Keratinocyte (primary cell): ENCODE data around the gene LGALS16. TPM values are rescaled to one million over a fixed set of nuclear protein-coding genes. Genes with fewer than 3 reads are reported as not detected.

Source experiments
- DNase-seq: peaks from one replicate; pipeline ENCODE4 v3.0.0-alpha.2; 2011; ENCODE audit warnings: low read depth, missing footprints, low spot score
- FAIRE-seq: peaks from 2 replicates; lab custom pipeline; 2011; peaks lifted over from hg19 to GRCh38; lab: Jason Lieb, UNC
- H2AFZ ChIP-seq: 2 replicates; pipeline ENCODE4 v1.6.0; 2012; ENCODE audit warnings: low read length, control low read depth, inconsistent platforms; ENCODE audit not compliant: control insufficient read depth
- H3K27ac ChIP-seq: 2 replicates; pipeline ENCODE4 v1.5.1; 2011; ENCODE audit warnings: low read length; ENCODE audit not compliant: control insufficient read depth, insufficient read depth
- H3K27me3 ChIP-seq: 3 replicates; pipeline ENCODE4 v1.6.0; 2011; ENCODE audit warnings: low read length; ENCODE audit not compliant: control insufficient read depth, insufficient read depth; ENCODE audit errors: extremely low read depth
- H3K36me3 ChIP-seq, 2 experiments: 2 replicates in 1 of 2; 3 replicates in 1 of 2; pipeline ENCODE4 v1.5.1; 2011; ENCODE audit warnings: low read length in 2 of 2, mild to moderate bottlenecking in 1 of 2; ENCODE audit not compliant: control insufficient read depth in 2 of 2, insufficient read depth in 2 of 2; ENCODE audit errors: extremely low read depth in 1 of 2
- H3K4me1 ChIP-seq: 3 replicates; pipeline ENCODE4 v1.5.1; 2011; ENCODE audit warnings: low read length; ENCODE audit not compliant: control insufficient read depth, insufficient read depth; ENCODE audit errors: extremely low read depth
- H3K4me2 ChIP-seq: 3 replicates; pipeline ENCODE4 v1.6.0; 2011; ENCODE audit warnings: low read depth, low read length; ENCODE audit not compliant: control insufficient read depth, insufficient read depth; ENCODE audit errors: extremely low read depth
- H3K4me3 ChIP-seq, 3 experiments: fragments of 200-600 bp in 1 of 3; sonication (generic) in 1 of 3; 2 replicates in 2 of 3; 3 replicates in 1 of 3; pipeline ENCODE4 v1.5.1; 2011 to 2016; ENCODE audit warnings: low read length in 3 of 3, mild to moderate bottlenecking in 3 of 3, control low read depth in 2 of 3, inconsistent platforms in 1 of 3, low read depth in 1 of 3, mixed read lengths in 1 of 3, mixed run types in 1 of 3, moderate library complexity in 1 of 3; ENCODE audit not compliant: control insufficient read depth in 2 of 3, insufficient read depth in 2 of 3; ENCODE audit errors: extremely low read depth in 1 of 3
- H3K79me2 ChIP-seq: 2 replicates; pipeline ENCODE4 v1.6.0; 2012; ENCODE audit warnings: low read length; ENCODE audit not compliant: control insufficient read depth, insufficient read depth
- H3K9ac ChIP-seq: 3 replicates; pipeline ENCODE4 v1.6.0; 2011; ENCODE audit warnings: low read length; ENCODE audit not compliant: control insufficient read depth, insufficient read depth; ENCODE audit errors: extremely low read depth
- H3K9me1 ChIP-seq: 3 replicates; pipeline ENCODE4 v1.6.0; 2011; ENCODE audit warnings: low read length; ENCODE audit not compliant: control insufficient read depth, insufficient read depth; ENCODE audit errors: extremely low read depth
- H3K9me3 ChIP-seq: 2 replicates; pipeline ENCODE4 v1.5.1; 2012; ENCODE audit warnings: low read depth, low read length; ENCODE audit not compliant: control insufficient read depth
- H4K20me1 ChIP-seq: 3 replicates; pipeline ENCODE4 v1.6.0; 2011; ENCODE audit warnings: low read length; ENCODE audit not compliant: control insufficient read depth, insufficient read depth; ENCODE audit errors: extremely low read depth
- CTCF ChIP-seq, 3 experiments: IDR thresholded peaks in 1 of 3; conservative IDR thresholded peaks in 1 of 3; optimal IDR thresholded peaks in 1 of 3; 2 replicates in 2 of 3; 3 replicates in 1 of 3; pipeline versions ENCODE3 to v1.5.1; 2011; ENCODE audit warnings: low read length in 3 of 3, mild to moderate bottlenecking in 3 of 3, moderate library complexity in 2 of 3, control low read depth in 1 of 3, inconsistent platforms in 1 of 3; ENCODE audit not compliant: insufficient read depth in 2 of 3; ENCODE audit errors: extremely low read depth in 1 of 3
- EZH2 ChIP-seq: IDR thresholded peaks from one replicate; pipeline ENCODE4 v1.6.1; 2012; ENCODE audit warnings: inconsistent platforms, mild to moderate bottlenecking, low read length, moderate library complexity
- dilution Hi-C: fragments of 300-500 bp; cut with MboI; formaldehyde crosslinking; loops from one replicate; pipeline ENCODE4 v1.7.0; 2020; ENCODE audit warnings: low sequenced_read_pairs; ENCODE audit not compliant: extremely low pct_ligation_motif_present
- polyA plus RNA-seq, 5 experiments: library from polyadenylated mRNA; depleted of rRNA in 3 of 5; stranded (reverse) in 3 of 5; stranded (forward) in 1 of 5; unstranded in 1 of 5; fragments of >200 nt; gene quantifications; 1 replicate in 1 of 5; 2 replicates in 3 of 5; 3 replicates in 1 of 5; pipeline versions ENCODE4 v1.2.1 to v1.2.3, GENCODE V29; 2011 to 2012; ENCODE audit warnings: missing spikeins in 2 of 5, low read depth in 1 of 5, low replicate concordance in 1 of 5

LGALS16 gene
- polyA plus RNA-seq, 1 donor (not counting 4 experiments of a cell fraction or from before 2014, with no cell fraction given) = not detected

GRCh38 chr19:39647918-39648317 lies 7.8 kb upstream of the LGALS16 start:
- Histone ChIP-seq H3K4me3 (no peak overlapping the region), H3K4me1 (no peaks in the 10 kb centered on the region), H3K9ac (no peak overlapping the region), H3K9me3 (no peaks in the 10 kb centered on the region), H3K27ac (no peak overlapping the region), H3K27me3 (no peaks in the 10 kb centered on the region), H3K36me3 (no peaks in the 10 kb centered on the region), H3K9me1 (no peaks in the 10 kb centered on the region), H2AFZ (no peak overlapping the region), H3K4me2 (no peak overlapping the region), H3K79me2 (no peaks in the 10 kb centered on the region), H4K20me1 (no peaks in the 10 kb centered on the region)
- dilution Hi-C loops = no loop called here
- no peak for TF ChIP-seq CTCF (optimal IDR thresholded peaks at IDR 0.05 in 1 of 3, IDR thresholded peaks at IDR 0.05 in 1 of 3, conservative IDR thresholded peaks at IDR 0.05 in 1 of 3; ENCODE audit: extremely low read depth in 1 of 3, insufficient read depth in 2 of 3, low read length in 3 of 3)
- TF ChIP-seq EZH2 = no peak
- DNase-seq = no peak
- FAIRE-seq = no peak

- Histone ChIP-seq H4K20me1 (no peaks in the 10 kb centered on the region), H3K9ac (no peak overlapping the region), H3K4me1 (no peaks in the 10 kb centered on the region), H3K9me1 (no peaks in the 10 kb centered on the region), H3K9me3 (no peaks in the 10 kb centered on the region), H3K27ac (no peak overlapping the region), H2AFZ (no peak overlapping the region), H3K27me3 (no peaks in the 10 kb centered on the region), H3K36me3 (no peaks in the 10 kb centered on the region), H3K4me3 (no peak overlapping the region), H3K4me2 (no peak overlapping the region), H3K79me2 (no peaks in the 10 kb centered on the region)
- FAIRE-seq = no peak
- dilution Hi-C loops = loop anchor here (5.0 kb wide), 1 partner anchor 97 kb away; no protein-coding TSS in a partner anchor
- TF ChIP-seq EZH2 (no peak), CTCF (optimal IDR thresholded peaks at IDR 0.05 in 1 of 3, IDR thresholded peaks at IDR 0.05 in 1 of 3, conservative IDR thresholded peaks at IDR 0.05 in 1 of 3; ENCODE audit: extremely low read depth in 1 of 3, insufficient read depth in 2 of 3, low read length in 3 of 3) (no peak)
- no peak for DNase-seq
These were observed 4.1 kb downstream of the LGALS16 start for GRCh38 chr19:39659791-39660190.
